ENCODE results near the gene C1orf35.
A peak's percentile ranks its signal among the peaks of the same experiment; 100 is the strongest.

Gene C1orf35

GRCh38 chr1:228082214-228082917, 20.8 kb downstream of the C1orf35 start, which contains the start of gene ARF1:
Gene ARF1 (plus strand): TSS chr1:228082708. CDS start chr1:228097115, 14,407 bp downstream.
- WGBS, result under 1% methylated on average over 87 of the region's 87 CpGs
- Histone ChIP-seq H3K27me3 (ENCODE audit: insufficient read depth, low read length) (peaks cover 17% of the 10 kb centered on the region), H3K36me3 (ENCODE audit: insufficient read depth, low read length) (no peaks in the 10 kb centered on the region; the same call in none of the 2 replicates), H3K4me3 (ENCODE audit: low read length) (peak within 1 kb of the TSS; percentile 97), H3K9me3 (ENCODE audit: insufficient read depth, low read depth, low read length) (no peaks in the 10 kb centered on the region), H3K9ac (ENCODE audit: low read depth, low read length) (peak within 1 kb of the TSS; percentile 98), H3K27ac (ENCODE audit: low read depth, low read length) (peak within 1 kb of the TSS; percentile 90), H3K4me1 (ENCODE audit: insufficient read depth, low read length) (peaks cover 21% of the 10 kb centered on the region)

GRCh38 chr1:228081578-228082213, 21.4 kb downstream of the C1orf35 start:
- 0 out of 2 replicates have a peak overlapping the region, but pooled peaks have one; percentile 34 for H3K27ac ChIP-seq (ENCODE audit: low read depth, low read length)
- no peaks in the 10 kb centered on the region; the same call in 1 of the 2 replicates for H3K36me3 ChIP-seq (ENCODE audit: insufficient read depth, low read length)
- H3K9ac ChIP-seq (ENCODE audit: low read depth, low read length), result peak overlapping the region; percentile 79
- peaks cover 23% of the 10 kb centered on the region for H3K27me3 ChIP-seq (ENCODE audit: insufficient read depth, low read length)
- 12% methylated on average over 31 of the region's 31 CpGs for WGBS
- peaks cover 18% of the 10 kb centered on the region for H3K4me1 ChIP-seq (ENCODE audit: insufficient read depth, low read length)
- no peaks in the 10 kb centered on the region for H3K9me3 ChIP-seq (ENCODE audit: insufficient read depth, low read depth, low read length)
- peak overlapping the region; percentile 97 for H3K4me3 ChIP-seq (ENCODE audit: low read length)

DNA sequence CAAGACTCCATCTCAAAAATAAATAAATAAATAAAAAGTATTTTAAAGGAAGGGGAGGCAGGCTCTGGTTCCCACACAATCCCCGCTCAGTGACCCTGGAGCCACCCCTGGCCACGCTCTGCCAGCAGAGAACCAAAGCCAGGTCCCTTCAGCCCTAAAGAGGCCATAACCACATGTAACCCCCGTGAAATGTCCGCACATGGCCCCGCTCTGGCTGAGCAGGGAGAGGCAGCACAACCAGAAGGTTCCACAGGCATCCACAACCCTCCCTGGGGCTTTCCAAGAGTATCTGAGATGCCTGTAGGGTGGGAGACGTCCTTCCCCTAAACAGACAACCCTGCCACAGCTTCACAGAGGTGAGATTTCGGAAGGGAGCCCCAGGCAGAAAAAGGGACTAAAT, 22.0 kb downstream of the C1orf35 start:
- Histone ChIP-seq H3K9me3 (ENCODE audit: insufficient read depth, low read depth, low read length) (no peaks in the 10 kb centered on the region), H3K27me3 (ENCODE audit: insufficient read depth, low read length) (peaks cover 28% of the 10 kb centered on the region), H3K9ac (ENCODE audit: low read depth, low read length) (no peak overlapping the region), H3K27ac (ENCODE audit: low read depth, low read length) (no peak overlapping the region), H3K4me1 (ENCODE audit: insufficient read depth, low read length) (peaks cover 18% of the 10 kb centered on the region), H3K4me3 (ENCODE audit: low read length) (peak overlapping the region; percentile 97), H3K36me3 (ENCODE audit: insufficient read depth, low read length) (no peaks in the 10 kb centered on the region; the same call in 1 of the 2 replicates)
- WGBS, result 85% methylated on average over 6 of the region's 7 CpGs

GRCh38 chr1:228079601-228080263, 23.4 kb downstream of the C1orf35 start:
- H3K9me3 ChIP-seq (ENCODE audit: insufficient read depth, low read depth, low read length), result no peaks in the 10 kb centered on the region
- 81% methylated on average over 7 of the region's 7 CpGs for WGBS
- no peak overlapping the region for H3K9ac ChIP-seq (ENCODE audit: low read depth, low read length)
- no peaks in the 10 kb centered on the region for H3K36me3 ChIP-seq (ENCODE audit: insufficient read depth, low read length)
- H3K27me3 ChIP-seq (ENCODE audit: insufficient read depth, low read length), result peaks cover 42% of the 10 kb centered on the region
- no peak overlapping the region for H3K27ac ChIP-seq (ENCODE audit: low read depth, low read length)
- no peak overlapping the region for H3K4me3 ChIP-seq (ENCODE audit: low read length)
- peaks cover 9% of the 10 kb centered on the region for H3K4me1 ChIP-seq (ENCODE audit: insufficient read depth, low read length)

GRCh38 chr1:228079013-228079412, 24.1 kb downstream of the C1orf35 start:
- Histone ChIP-seq H3K27ac (ENCODE audit: low read depth, low read length) (no peak overlapping the region), H3K9ac (ENCODE audit: low read depth, low read length) (no peak overlapping the region), H3K4me3 (ENCODE audit: low read length) (no peak overlapping the region), H3K27me3 (ENCODE audit: insufficient read depth, low read length) (peaks cover 49% of the 10 kb centered on the region), H3K36me3 (ENCODE audit: insufficient read depth, low read length) (no peaks in the 10 kb centered on the region), H3K9me3 (ENCODE audit: insufficient read depth, low read depth, low read length) (no peaks in the 10 kb centered on the region), H3K4me1 (ENCODE audit: insufficient read depth, low read length) (peaks cover 2% of the 10 kb centered on the region)
- WGBS, result 86% methylated on average over 7 of the region's 7 CpGs

DNA sequence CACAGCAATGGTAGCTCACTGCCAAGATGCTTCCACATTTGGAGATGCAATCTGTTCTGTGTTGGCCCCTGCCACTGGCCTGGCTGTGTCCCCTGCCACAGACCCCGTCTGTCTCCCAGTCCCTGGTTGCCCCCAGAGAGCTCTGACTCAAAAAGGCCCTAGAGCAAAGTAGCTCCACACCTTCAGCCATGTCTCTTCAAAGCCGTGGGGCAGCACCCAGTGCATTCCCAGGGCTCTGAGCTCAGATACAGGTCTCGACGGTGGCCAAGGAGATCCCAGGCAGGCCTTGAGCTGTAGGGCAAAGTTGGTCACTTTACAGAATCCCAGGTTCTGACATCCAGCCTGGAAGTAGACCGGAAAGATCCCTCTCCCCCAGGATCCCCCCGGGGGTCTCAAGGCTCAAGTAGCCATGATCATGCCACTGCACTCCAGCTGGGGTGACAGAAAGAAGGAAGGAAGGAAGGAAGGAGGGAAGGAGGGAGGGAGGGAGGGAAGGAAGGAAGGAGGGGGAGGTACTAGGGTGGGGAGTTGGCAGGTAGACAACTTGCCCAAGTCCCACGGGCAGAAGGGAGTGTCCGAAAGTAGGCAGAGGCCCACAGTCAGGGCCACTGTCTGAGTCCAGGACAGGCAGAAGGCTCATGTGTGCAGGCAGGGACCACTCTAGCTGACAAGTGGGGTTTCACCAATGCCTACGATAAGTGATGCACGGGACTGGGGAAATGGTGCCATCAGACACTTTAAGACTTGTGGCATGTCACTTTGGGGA, 25.4 kb downstream of the C1orf35 start:
- H3K4me1 ChIP-seq (ENCODE audit: insufficient read depth, low read length), result no peaks in the 10 kb centered on the region; the same call in 1 of the 2 replicates

DNA sequence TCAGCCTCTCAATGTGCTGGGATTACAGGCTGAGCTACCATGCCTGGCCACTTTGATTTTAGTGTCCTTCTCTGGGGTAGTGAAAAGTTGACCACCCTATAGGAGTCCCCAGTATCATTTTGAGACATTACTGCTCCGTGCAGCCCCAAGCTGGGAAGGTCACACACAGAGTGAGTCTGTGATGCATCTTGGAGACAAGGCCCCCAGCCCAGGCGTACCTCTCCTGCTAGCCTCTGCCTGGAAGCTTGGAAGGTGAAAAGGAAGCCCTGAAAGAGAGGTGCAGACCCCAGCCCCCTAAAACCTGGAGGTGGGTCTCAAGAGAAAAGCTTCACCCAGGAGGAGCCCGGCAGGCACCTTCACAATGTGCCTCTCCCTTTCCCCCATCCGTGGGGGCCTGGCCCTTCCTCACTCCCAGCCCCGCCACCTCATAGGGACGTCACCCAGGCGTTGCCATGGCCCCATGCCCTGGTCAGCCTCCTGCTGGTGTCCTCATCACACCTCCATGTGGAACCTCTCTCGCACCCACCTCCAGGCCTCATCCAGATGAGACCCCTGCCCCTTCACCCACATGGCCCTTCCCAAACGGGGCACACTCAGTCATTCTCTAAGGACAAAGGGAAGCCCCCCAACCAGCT, 26.2 kb downstream of the C1orf35 start:
- Histone ChIP-seq H3K4me3 (ENCODE audit: low read length) (no peak overlapping the region), H3K9ac (ENCODE audit: low read depth, low read length) (no peak overlapping the region), H3K27me3 (ENCODE audit: insufficient read depth, low read length) (peaks cover 70% of the 10 kb centered on the region), H3K9me3 (ENCODE audit: insufficient read depth, low read depth, low read length) (no peaks in the 10 kb centered on the region), H3K36me3 (ENCODE audit: insufficient read depth, low read length) (no peaks in the 10 kb centered on the region), H3K27ac (ENCODE audit: low read depth, low read length) (no peak overlapping the region), H3K4me1 (ENCODE audit: insufficient read depth, low read length) (no peaks in the 10 kb centered on the region; the same call in 1 of the 2 replicates)
- 76% methylated on average over 9 of the region's 9 CpGs for WGBS

More for the DNA sequence above, 25.4 kb downstream of the C1orf35 start:
- no peaks in the 10 kb centered on the region for H3K36me3 ChIP-seq (ENCODE audit: insufficient read depth, low read length)
- H3K27ac ChIP-seq (ENCODE audit: low read depth, low read length), result no peak overlapping the region
- H3K4me3 ChIP-seq (ENCODE audit: low read length), result no peak overlapping the region
- H3K9me3 ChIP-seq (ENCODE audit: insufficient read depth, low read depth, low read length), result no peaks in the 10 kb centered on the region
- 85% methylated on average over 10 of the region's 10 CpGs for WGBS
- no peak overlapping the region for H3K9ac ChIP-seq (ENCODE audit: low read depth, low read length)
- peaks cover 62% of the 10 kb centered on the region for H3K27me3 ChIP-seq (ENCODE audit: insufficient read depth, low read length)

- H3K9ac ChIP-seq (ENCODE audit: low read depth, low read length), result no peak overlapping the region
- 88% methylated on average over 9 of the region's 9 CpGs for WGBS
- H3K36me3 ChIP-seq (ENCODE audit: insufficient read depth, low read length), result no peaks in the 10 kb centered on the region
- H3K27ac ChIP-seq (ENCODE audit: low read depth, low read length), result no peak overlapping the region
- H3K4me1 ChIP-seq (ENCODE audit: insufficient read depth, low read length), result no peaks in the 10 kb centered on the region; the same call in 1 of the 2 replicates
- H3K9me3 ChIP-seq (ENCODE audit: insufficient read depth, low read depth, low read length), result no peaks in the 10 kb centered on the region
- no peak overlapping the region for H3K4me3 ChIP-seq (ENCODE audit: low read length)
- H3K27me3 ChIP-seq (ENCODE audit: insufficient read depth, low read length), result peaks cover 81% of the 10 kb centered on the region
Observed at GRCh38 chr1:228075801-228076271, 27.3 kb downstream of the C1orf35 start.

DNA sequence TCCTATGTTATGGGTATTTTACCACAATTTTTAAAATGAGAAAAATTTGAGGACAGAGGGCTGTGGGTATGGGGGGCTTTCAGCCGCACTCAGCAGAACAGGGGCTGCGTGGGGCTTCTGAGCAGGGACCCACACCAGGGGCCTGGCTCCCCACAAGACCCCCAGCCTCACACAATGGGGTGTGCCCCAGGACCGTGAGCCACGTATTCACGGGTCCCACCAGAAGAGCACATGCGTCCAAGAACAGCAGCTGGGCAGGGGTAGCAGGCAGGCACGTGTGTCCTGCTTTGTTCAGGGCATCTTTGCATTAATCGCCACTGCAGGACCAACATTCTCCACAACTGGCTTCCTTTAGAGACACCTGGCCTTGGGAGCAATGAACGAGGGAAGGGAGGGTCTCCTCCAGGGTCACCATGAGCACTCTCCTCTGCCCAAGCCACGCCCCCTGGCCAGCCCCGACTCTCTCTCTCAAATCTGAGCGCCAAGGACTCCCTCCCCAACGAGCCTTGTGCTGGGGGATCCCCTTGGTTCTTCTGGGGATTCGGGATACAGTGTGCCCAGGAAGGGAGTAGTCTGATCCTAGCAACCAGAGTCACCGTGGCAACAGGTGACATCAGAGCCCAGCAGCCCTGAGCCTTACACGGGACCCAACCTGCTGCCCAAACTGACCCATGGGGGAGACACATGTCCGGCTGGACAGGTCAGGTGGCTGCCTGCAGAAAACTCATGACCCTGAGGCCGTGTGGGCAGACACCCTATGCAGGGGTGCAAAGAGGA, 28.0 kb downstream of the C1orf35 start:
- 71% methylated on average over 18 of the region's 18 CpGs for WGBS
- Histone ChIP-seq H3K9me3 (ENCODE audit: insufficient read depth, low read depth, low read length) (no peaks in the 10 kb centered on the region), H3K36me3 (ENCODE audit: insufficient read depth, low read length) (no peaks in the 10 kb centered on the region), H3K27me3 (ENCODE audit: insufficient read depth, low read length) (peaks cover 88% of the 10 kb centered on the region), H3K27ac (ENCODE audit: low read depth, low read length) (no peak overlapping the region), H3K4me3 (ENCODE audit: low read length) (no peak overlapping the region), H3K4me1 (ENCODE audit: insufficient read depth, low read length) (no peaks in the 10 kb centered on the region; the same call in 1 of the 2 replicates), H3K9ac (ENCODE audit: low read depth, low read length) (no peak overlapping the region)
